B cell (primary cell): ENCODE results near the gene ETV6. TPM values are rescaled to one million over a fixed set of nuclear protein-coding genes. Genes with fewer than 3 reads are reported as not detected.

Experiments
- ATAC-seq: fragments of 200-7000 bp; cut with Tn5 transposase; one replicate; pipeline ENCODE4 v1.10.0; 2021; ENCODE audit warnings: low read depth, mild to moderate bottlenecking, moderate number of reproducible peaks, moderate library complexity
- CTCF ChIA-PET: fragments of 350-600 bp; sonication (Branson Sonifier 250); formaldehyde crosslinking; loops from one replicate; lab custom pipeline; 2021; ENCODE audit warnings: antibody characterized with exemption, inconsistent platforms; lab: Charles Lee
- POLR2A ChIA-PET: fragments of 350-600 bp; sonication (Branson Sonifier 250); formaldehyde crosslinking; loops from one replicate; lab custom pipeline; 2021; ENCODE audit warnings: antibody characterized with exemption; lab: Charles Lee
- DNase-seq: peaks from one replicate; pipeline ENCODE4 v3.0.0; 2013
- H2AFZ ChIP-seq: 2 replicates; pipeline ENCODE4 v1.6.1; 2012; ENCODE audit warnings: mild to moderate bottlenecking, low read depth, low read length; ENCODE audit not compliant: insufficient read depth, poor library complexity, severe bottlenecking
- H3K27ac ChIP-seq, 2 donors: 1 replicate in 1 of 2; 2 replicates in 1 of 2; pipeline ENCODE4 v1.5.1; 2012 to 2013; ENCODE audit warnings: low read length in 2 of 2, mild to moderate bottlenecking in 2 of 2, moderate library complexity in 1 of 2
- H3K27me3 ChIP-seq, 4 experiments: fragments of 200-600 bp in 1 of 4; sonication (generic) in 1 of 4; replicated peaks in 1 of 4; 1 replicate in 2 of 4; 2 replicates in 2 of 4; pipeline versions ENCODE4 v1.6.1 to v1.7.0; 2013 to 2016; ENCODE audit warnings: low read length in 3 of 4, mild to moderate bottlenecking in 2 of 4, mixed read lengths in 1 of 4, moderate library complexity in 1 of 4; ENCODE audit not compliant: insufficient read depth in 4 of 4, control insufficient read depth in 3 of 4; ENCODE audit errors: control extremely low read depth in 1 of 4
- H3K36me3 ChIP-seq, 2 experiments: replicated peaks in 1 of 2; 1 replicate in 1 of 2; 2 replicates in 1 of 2; pipeline versions ENCODE4 v1.6.1 to v1.7.1; 2013; ENCODE audit warnings: low read length in 1 of 2; ENCODE audit not compliant: insufficient read depth in 2 of 2, control insufficient read depth in 1 of 2; ENCODE audit errors: control extremely low read depth in 1 of 2, extremely low read depth in 1 of 2
- H3K4me1 ChIP-seq, 2 donors: fragments of 200-600 bp in 1 of 2; sonication (generic) in 1 of 2; 1 replicate in 1 of 2; 2 replicates in 1 of 2; pipeline versions ENCODE4 v1.5.1 to v1.6.1; 2013 to 2017; ENCODE audit warnings: low read length in 2 of 2; ENCODE audit not compliant: control insufficient read depth in 2 of 2, insufficient read depth in 2 of 2
- H3K4me2 ChIP-seq: replicated peaks from 2 replicates; pipeline ENCODE3; 2012; ENCODE audit warnings: mild to moderate bottlenecking, low read depth, low read length; ENCODE audit not compliant: poor library complexity, severe bottlenecking
- H3K4me3 ChIP-seq, 5 experiments: fragments of 200-600 bp in 1 of 5; sonication (generic) in 1 of 5; 1 replicate in 3 of 5; 2 replicates in 2 of 5; pipeline versions ENCODE4 v1.5.1 to v1.7.0; 2011 to 2016; ENCODE audit warnings: low read length in 4 of 5, mild to moderate bottlenecking in 4 of 5, low read depth in 2 of 5, control low read depth in 1 of 5, moderate library complexity in 1 of 5; ENCODE audit not compliant: insufficient read depth in 1 of 5; ENCODE audit errors: control extremely low read depth in 1 of 5, extremely low read depth in 1 of 5
- H3K79me2 ChIP-seq: fragments of 200-600 bp; sonication (generic); one replicate; pipeline ENCODE4 v1.6.0; 2016; ENCODE audit warnings: low read length; ENCODE audit not compliant: control insufficient read depth, insufficient read depth
- H3K9ac ChIP-seq: fragments of 200-600 bp; sonication (generic); 2 replicates; pipeline ENCODE4 v1.6.1; 2017; ENCODE audit warnings: mild to moderate bottlenecking, low read length, moderate library complexity
- H3K9me3 ChIP-seq, 3 donors: one replicate each; pipeline versions ENCODE4 v1.6.1 to v1.7.1; 2013; ENCODE audit warnings: low read length in 2 of 3; ENCODE audit not compliant: control insufficient read depth in 2 of 3, insufficient read depth in 1 of 3; ENCODE audit errors: control extremely low read depth in 1 of 3
- H4K20me1 ChIP-seq: 2 replicates; pipeline ENCODE4 v1.6.0; 2012; ENCODE audit warnings: mild to moderate bottlenecking, low read length; ENCODE audit not compliant: insufficient read depth, control insufficient read depth, poor library complexity, severe bottlenecking
- H3K27ac Mint-ChIP-seq: one replicate; pipeline ENCODE4 v1.8.0; 2021; ENCODE audit warnings: mixed read lengths
- H3K27me3 Mint-ChIP-seq: one replicate; pipeline ENCODE4 v1.8.0; 2021; ENCODE audit warnings: mixed read lengths
- H3K4me1 Mint-ChIP-seq: one replicate; pipeline ENCODE4 v1.8.0; 2021; ENCODE audit warnings: mixed read lengths
- H3K4me3 Mint-ChIP-seq: one replicate; pipeline ENCODE4 v1.8.0; 2021; ENCODE audit warnings: mixed read lengths
- H3K9me3 Mint-ChIP-seq: one replicate; pipeline ENCODE4 v1.8.0; 2022; ENCODE audit warnings: mixed read lengths; ENCODE audit not compliant: insufficient read depth
- EZH2 ChIP-seq: IDR thresholded peaks from 2 replicates; pipeline ENCODE4 v1.6.1; 2012; ENCODE audit warnings: borderline replicate concordance, low read depth, mild to moderate bottlenecking, moderate library complexity, low read length; ENCODE audit not compliant: insufficient read depth, poor library complexity, severe bottlenecking
- WGBS: methylation state at CpG from one replicate; pipeline ENCODE4 v1.1.5; 2013; ENCODE audit warnings: missing lambda C conversion rate; ENCODE audit not compliant: insufficient coverage; 5-methylcytosine and 5-hydroxymethylcytosine counted together
- intact Hi-C: fragments of 100-400 bp; cut with micrococcal nuclease; formaldehyde crosslinking; loops from one replicate; pipeline ENCODE4 v1.10.0; 2022
- polyA plus RNA-seq: library from polyadenylated mRNA; depleted of rRNA; stranded (reverse); fragments of >200 nt; gene quantifications from 2 replicates; pipeline ENCODE4 v1.2.3, GENCODE V29; 2012
- total RNA-seq, 2 donors: library from RNA; stranded (reverse); fragments of 120-200 nt in 1 of 2; gene quantifications; 1 replicate in 1 of 2; 2 replicates in 1 of 2; pipeline versions ENCODE4 v1.2.3 to v1.2.4, GENCODE V29; 2013 to 2022
- TF ChIP-seq, protein P1 (sequence below): fragments of 200-600 bp; IDR thresholded peaks from one replicate; pipeline ENCODE4 v1.8.0; 2022; ENCODE audit warnings: antibody characterized with exemption, mild to moderate bottlenecking

Gene ETV6
- total and polyA plus RNA-seq, 2 donors (not counting 1 experiment from before 2014, with no cell fraction given), result 17.4 to 123 TPM

DNA sequence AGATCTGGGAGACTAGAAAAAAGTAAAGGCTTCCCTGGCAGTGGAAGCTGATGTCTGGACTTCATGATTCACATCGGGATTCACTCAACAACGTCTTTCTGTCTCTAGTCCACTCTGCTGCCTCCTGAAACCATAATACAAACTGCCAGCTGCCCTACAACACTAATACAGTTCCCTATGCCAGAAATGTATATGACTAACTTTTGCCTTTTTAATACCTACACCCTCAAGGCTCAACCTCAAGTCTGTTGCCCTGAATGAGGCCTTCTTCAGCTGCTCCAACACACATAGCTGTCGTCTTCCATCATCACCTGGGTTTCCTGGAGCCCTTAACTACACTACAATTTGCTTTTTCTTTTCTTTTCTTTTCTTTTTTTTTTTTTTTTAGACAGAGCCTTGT, 238.6 kb downstream of the ETV6 start:
- peaks cover 9% of the 10 kb centered on the region for H4K20me1 ChIP-seq
- peaks cover 26% of the 10 kb centered on the region for H3K4me1 Mint-ChIP-seq

DNA sequence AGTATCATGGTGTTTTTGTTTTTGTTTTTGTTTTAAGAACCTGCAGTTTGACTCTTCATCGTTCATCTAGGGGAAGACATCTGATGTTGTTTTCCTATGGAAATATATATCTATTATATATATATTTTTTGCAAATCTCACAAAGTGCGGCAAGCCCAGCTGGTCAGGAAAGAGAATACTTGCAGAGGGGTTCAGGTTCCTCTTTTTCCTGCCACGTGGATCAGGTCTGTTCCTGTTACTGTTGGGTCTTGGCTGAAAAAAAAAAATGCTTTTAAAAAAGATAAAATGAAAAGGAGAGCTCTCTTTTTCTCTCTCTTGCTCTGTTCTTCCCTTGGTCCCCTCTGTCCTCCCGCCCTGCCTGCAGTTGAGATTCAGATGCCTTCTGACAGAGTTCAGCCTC, 241.9 kb downstream of the ETV6 start:
- ATAC-seq, result no peak
- H3K27me3 Mint-ChIP-seq, result no peaks in the 10 kb centered on the region
- H3K4me1 Mint-ChIP-seq, result peaks cover 39% of the 10 kb centered on the region
- no peak overlapping the region for H3K27ac ChIP-seq
- intact Hi-C loops, result loop anchor here (10.0 kb wide), 1 partner anchor 143 kb away; no protein-coding TSS in a partner anchor
- no peak overlapping the region for H3K4me3 ChIP-seq
- 20% methylated on average over 1 of the region's 4 CpGs for WGBS
- H3K9me3 ChIP-seq, result no peaks in the 10 kb centered on the region
- H3K27ac Mint-ChIP-seq, result no peak overlapping the region
- H3K9me3 Mint-ChIP-seq, result no peaks in the 10 kb centered on the region
- DNase-seq, result peak; percentile 18
- peak overlapping the region; percentile 27 for H3K4me3 Mint-ChIP-seq
- no peaks in the 10 kb centered on the region for H3K79me2 ChIP-seq
- no peaks in the 10 kb centered on the region for H4K20me1 ChIP-seq
- H3K36me3 ChIP-seq, result peaks cover 0 to 31% of the 10 kb centered on the region in 2 experiments
- ChIA-PET CTCF (interaction anchor here (0.9 to 1.1 kb wide), 2 partner anchors 142 to 143 kb away, joined by 3 to 4 read pairs; no protein-coding TSS in a partner anchor), POLR2A (no interaction called here)
- H3K4me1 ChIP-seq, result peaks cover 16 to 23% of the 10 kb centered on the region in 2 donors
- H2AFZ ChIP-seq, result no peak overlapping the region
- TF ChIP-seq, protein P1, sequence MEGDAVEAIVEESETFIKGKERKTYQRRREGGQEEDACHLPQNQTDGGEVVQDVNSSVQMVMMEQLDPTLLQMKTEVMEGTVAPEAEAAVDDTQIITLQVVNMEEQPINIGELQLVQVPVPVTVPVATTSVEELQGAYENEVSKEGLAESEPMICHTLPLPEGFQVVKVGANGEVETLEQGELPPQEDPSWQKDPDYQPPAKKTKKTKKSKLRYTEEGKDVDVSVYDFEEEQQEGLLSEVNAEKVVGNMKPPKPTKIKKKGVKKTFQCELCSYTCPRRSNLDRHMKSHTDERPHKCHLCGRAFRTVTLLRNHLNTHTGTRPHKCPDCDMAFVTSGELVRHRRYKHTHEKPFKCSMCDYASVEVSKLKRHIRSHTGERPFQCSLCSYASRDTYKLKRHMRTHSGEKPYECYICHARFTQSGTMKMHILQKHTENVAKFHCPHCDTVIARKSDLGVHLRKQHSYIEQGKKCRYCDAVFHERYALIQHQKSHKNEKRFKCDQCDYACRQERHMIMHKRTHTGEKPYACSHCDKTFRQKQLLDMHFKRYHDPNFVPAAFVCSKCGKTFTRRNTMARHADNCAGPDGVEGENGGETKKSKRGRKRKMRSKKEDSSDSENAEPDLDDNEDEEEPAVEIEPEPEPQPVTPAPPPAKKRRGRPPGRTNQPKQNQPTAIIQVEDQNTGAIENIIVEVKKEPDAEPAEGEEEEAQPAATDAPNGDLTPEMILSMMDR, result no peak
- no peak for TF ChIP-seq EZH2
- H3K27me3 ChIP-seq, result no peaks in the 10 kb centered on the region
- H3K9ac ChIP-seq, result no peak overlapping the region
- H3K4me2 ChIP-seq, result peak overlapping the region; percentile 16

More for the DNA sequence above, 238.6 kb downstream of the ETV6 start:
- Histone ChIP-seq H3K4me2 (no peak overlapping the region), H3K9me3 (no peaks in the 10 kb centered on the region), H3K4me3 (no peak overlapping the region), H3K27me3 (no peaks in the 10 kb centered on the region), H3K79me2 (no peaks in the 10 kb centered on the region), H3K36me3 (peaks cover 0 to 60% of the 10 kb centered on the region in 2 experiments), H3K4me1 (peaks cover 8 to 11% of the 10 kb centered on the region in 2 donors), H3K9ac (no peak overlapping the region), H3K27ac (no peak overlapping the region), H2AFZ (no peak overlapping the region)
- no peak for TF ChIP-seq EZH2
- TF ChIP-seq, protein P1, result no peak
- intact Hi-C loops, result no loop called here
- DNase-seq, result no peak
- 94% methylated on average over 3 of the region's 3 CpGs for WGBS
- Mint-ChIP-seq H3K4me3 (no peak overlapping the region), H3K9me3 (no peaks in the 10 kb centered on the region), H3K27ac (no peak overlapping the region), H3K27me3 (no peaks in the 10 kb centered on the region)
- ChIA-PET POLR2A (interaction anchor here (0.7 kb wide), 1 partner anchor 89 kb away, joined by 4 read pairs; no protein-coding TSS in a partner anchor), CTCF (interaction anchor here (0.7 kb wide), 1 partner anchor 307 kb away, joined by 3 read pairs; no protein-coding TSS in a partner anchor)
- ATAC-seq, result no peak
